GM12864 (cell line): ENCODE measurements around the gene USP48.

ENCODE experiments used
- DNase-seq: peaks from one replicate; pipeline ENCODE4 v3.0.0-alpha.2; 2011; ENCODE audit warnings: low read depth
- H3K4me3 ChIP-seq: 2 replicates; pipeline ENCODE4 v1.5.1; 2011; ENCODE audit warnings: mild to moderate bottlenecking, low read depth, low read length, control low read depth
- CTCF ChIP-seq: IDR thresholded peaks from 2 replicates; pipeline ENCODE4 v1.5.1; 2011; ENCODE audit warnings: low read depth, mild to moderate bottlenecking, moderate library complexity, low read length, control low read depth, inconsistent platforms; ENCODE audit errors: missing control alignments

Gene USP48

DNA sequence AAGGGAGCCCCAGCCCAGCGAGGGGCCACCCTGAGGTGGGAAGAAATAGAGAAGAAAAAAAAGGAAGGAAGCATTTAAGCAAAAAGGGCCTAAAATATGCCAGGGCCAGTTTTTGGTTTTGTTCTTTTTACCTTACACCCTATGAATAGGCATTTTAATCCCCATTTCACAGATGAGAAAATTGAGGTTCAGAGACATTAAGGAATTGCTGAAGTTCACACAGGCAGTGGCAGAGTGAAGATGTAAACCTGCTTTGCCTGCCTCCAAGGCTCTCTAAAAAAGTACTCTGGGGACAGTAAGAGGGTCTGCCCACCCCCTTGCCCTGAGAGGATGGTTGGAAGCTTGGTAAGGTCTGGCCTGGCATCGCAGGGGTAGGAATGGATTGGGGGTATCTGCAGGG lies 133.6 kb downstream of the USP48 start:
- TF ChIP-seq CTCF, result no peak

DNA sequence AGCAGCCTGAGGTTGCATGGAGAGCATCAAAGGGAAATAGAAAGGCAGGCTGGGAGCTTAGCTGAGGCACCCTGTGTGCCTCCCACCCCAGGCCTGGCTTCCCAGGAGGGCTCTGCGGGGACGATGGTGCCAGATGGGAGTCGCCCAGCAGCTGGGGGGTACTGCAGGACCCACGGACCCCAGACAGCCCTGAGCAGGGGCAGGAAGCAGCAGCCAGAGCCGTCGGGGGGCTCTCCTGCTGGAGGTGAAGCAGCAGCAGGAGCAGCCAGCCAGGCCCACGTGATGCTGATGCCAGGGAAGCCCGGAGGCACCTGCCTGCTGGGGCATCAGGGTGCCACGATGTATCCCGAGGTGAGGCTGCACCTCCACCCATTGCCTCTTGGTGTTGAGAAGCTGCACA lies 134.2 kb downstream of the USP48 start:
- DNase-seq, result no peak
- no peak overlapping the region for H3K4me3 ChIP-seq
- TF ChIP-seq CTCF, result no peak

More for the DNA sequence above, 133.6 kb downstream of the USP48 start:
- H3K4me3 ChIP-seq, result no peak overlapping the region
- no peak for DNase-seq

GRCh38 chr1:21648352-21648730 lies 134.6 kb downstream of the USP48 start:
- H3K4me3 ChIP-seq, result no peak overlapping the region
- TF ChIP-seq CTCF, result no peak
- DNase-seq, result no peak

DNA sequence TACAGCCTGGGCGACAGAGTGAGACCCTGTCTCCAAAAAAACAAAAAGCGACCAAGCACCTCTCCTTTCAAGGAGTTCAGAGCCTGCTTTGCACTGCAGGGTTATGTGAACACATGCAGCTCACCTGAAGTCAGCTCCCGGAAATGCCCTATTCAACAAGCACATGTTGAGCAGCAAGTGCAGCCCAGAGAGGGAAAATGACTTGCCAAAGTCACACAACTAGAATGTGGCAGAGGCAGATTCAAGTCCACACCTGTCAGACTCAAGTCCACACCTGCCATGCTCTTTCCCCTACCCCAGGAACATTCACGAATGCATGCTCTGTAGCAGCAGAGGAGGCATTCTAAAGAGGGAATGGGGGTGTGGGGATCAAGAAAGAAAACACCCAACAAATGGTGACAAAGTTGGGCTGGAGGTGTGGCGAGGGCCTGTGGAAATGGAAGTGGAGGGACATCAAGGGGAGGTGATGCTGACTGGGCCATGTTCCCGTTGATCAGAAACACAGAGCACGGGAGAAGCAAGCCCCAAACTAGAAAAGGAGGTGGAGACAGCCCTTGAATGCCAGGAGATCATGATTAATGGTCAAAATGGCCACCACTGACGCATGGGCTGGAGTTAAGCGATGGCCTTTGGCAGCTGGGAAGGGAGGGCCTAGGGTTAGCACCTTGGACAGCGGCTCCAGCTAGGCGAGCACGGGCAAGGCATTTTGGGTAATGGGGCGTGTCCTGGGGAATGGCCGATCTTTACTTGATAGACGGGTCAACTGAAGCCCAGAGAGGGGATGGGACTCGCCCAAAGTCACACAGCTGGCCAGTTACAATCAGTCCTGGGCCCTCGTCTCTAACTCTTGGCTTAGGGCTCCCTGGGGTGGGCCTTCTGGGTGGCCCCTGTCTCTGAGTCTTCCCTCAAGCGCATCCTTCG lies 135.3 kb downstream of the USP48 start:
- no peak for DNase-seq
- no peak overlapping the region for H3K4me3 ChIP-seq
- TF ChIP-seq CTCF, result no peak

- DNase-seq, result no peak
- no peak overlapping the region for H3K4me3 ChIP-seq
- TF ChIP-seq CTCF, result no peak
These were observed 137.4 kb downstream of the USP48 start for GRCh38 chr1:21645550-21645949.

- no peak for DNase-seq
- no peak overlapping the region for H3K4me3 ChIP-seq
- TF ChIP-seq CTCF, result no peak
These were observed 138.0 kb downstream of the USP48 start for GRCh38 chr1:21644906-21645305.

DNA sequence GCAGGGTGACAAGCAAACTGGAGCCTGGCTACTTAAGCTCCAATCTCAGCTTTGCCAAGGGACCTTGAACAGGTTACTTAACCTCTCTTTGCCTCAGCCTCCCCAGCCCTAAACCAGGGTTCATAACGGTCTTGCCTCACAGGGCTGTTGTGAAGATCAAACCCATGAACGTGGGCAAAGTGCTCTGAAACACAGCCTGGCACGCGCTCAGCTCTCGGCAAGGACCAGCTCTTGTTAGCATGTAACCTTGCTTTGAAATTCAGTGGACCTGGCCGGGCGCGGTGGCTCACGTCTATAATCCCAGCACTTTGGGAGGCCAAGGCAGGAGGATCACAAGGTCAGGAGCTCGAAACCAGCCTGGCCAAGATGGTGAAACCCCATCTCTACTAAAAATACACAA lies 138.6 kb downstream of the USP48 start:
- no peak overlapping the region for H3K4me3 ChIP-seq
- no peak for DNase-seq
- no peak for TF ChIP-seq CTCF
